Stimulated activated effector memory CD8-positive, alpha-beta T cell treated with anti-CD3 and anti-CD28 coated beads, Interleukin-12 subunit alpha, Interleukin-12 subunit beta, amount 100 ng/mL, for 72 hours (primary cell): ENCODE data around the gene KCNA2.

Source experiments
- ATAC-seq: fragments of 150-1000 bp; cut with Tn5 transposase; 2 replicates; pipeline ENCODE4 v1.10.0; 2021
- DNase-seq, 2 donors: peaks; one replicate each; pipeline ENCODE4 v3.0.0; 2021 to 2022; ENCODE audit warnings: low spot score in 2 of 2
- H3K27ac Mint-ChIP-seq: one replicate; pipeline ENCODE4 v1.8.0; 2022; ENCODE audit warnings: mild to moderate bottlenecking, mixed read lengths
- H3K36me3 Mint-ChIP-seq: one replicate; pipeline ENCODE4 v1.8.0; 2022; ENCODE audit warnings: mild to moderate bottlenecking, mixed read lengths
- H3K4me1 Mint-ChIP-seq: one replicate; pipeline ENCODE4 v1.8.0; 2022; ENCODE audit warnings: mixed read lengths
- H3K4me3 Mint-ChIP-seq: one replicate; pipeline ENCODE4 v1.8.0; 2022; ENCODE audit warnings: mild to moderate bottlenecking, mixed read lengths
- H3K9me3 Mint-ChIP-seq: one replicate; pipeline ENCODE4 v1.8.0; 2022; ENCODE audit warnings: mixed read lengths

Gene KCNA2

DNA sequence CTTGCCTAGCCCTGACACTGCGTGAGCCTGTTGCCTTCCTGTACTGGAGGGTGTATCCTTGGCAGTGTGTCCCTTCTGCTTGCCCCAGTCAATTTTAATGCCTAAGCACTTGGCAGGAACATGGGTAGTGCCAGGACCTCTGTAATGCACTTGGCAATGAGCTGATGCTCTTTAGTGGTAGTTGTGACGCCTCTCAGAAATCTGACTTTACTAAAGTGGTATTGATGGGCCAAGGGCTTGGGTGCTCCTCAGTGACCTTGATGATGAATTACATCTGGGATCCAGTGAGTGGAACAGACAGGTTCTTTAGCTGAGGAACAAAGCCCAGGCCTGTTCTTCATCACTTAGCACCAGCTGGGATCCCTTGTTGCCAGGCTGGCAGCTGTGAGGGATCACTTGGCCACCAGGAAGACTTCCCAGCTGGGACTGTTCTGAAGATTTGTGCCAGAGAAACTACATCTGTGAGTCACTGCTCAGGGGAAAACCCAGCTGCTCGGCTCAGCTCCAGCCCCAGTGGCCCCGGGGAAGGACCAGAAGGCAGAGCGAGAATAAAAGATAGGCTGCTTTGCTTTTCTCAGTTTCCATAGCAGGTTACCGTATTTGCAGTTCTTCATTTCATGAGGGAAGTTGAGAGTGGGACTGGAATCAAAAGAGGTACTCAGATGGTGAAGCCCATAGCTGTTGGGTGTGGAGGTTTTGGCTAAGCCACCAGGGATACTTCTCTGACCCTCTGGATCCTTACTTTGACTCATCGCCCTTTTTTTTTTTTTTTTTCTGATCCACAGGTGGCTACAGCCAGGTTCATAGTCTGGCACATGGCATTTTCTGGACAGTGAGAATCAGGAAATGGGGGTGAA is 28.5 kb upstream of the KCNA2 start:
- ATAC-seq = peak; percentile 72
- H3K4me1 Mint-ChIP-seq = peaks cover 28% of the 10 kb centered on the region
- H3K36me3 Mint-ChIP-seq = no peaks in the 10 kb centered on the region
- H3K4me3 Mint-ChIP-seq = peak overlapping the region; percentile 58
- no peaks in the 10 kb centered on the region for H3K9me3 Mint-ChIP-seq
- peak overlapping the region; percentile 85 for H3K27ac Mint-ChIP-seq
- peak; percentile 44 to 82 for DNase-seq

GRCh38 chr1:110634086-110634454 is 27.9 kb upstream of the KCNA2 start:
- no peak for DNase-seq
- Mint-ChIP-seq H3K9me3 (no peaks in the 10 kb centered on the region), H3K4me1 (peaks cover 26% of the 10 kb centered on the region), H3K36me3 (no peaks in the 10 kb centered on the region), H3K27ac (peak overlapping the region; percentile 85), H3K4me3 (peak overlapping the region; percentile 58)
- ATAC-seq = no peak

- Mint-ChIP-seq H3K4me1 (peaks cover 22% of the 10 kb centered on the region), H3K27ac (no peak overlapping the region), H3K9me3 (no peaks in the 10 kb centered on the region), H3K4me3 (peak overlapping the region; percentile 22), H3K36me3 (no peaks in the 10 kb centered on the region)
- peak in 1 of 2 donors; percentile 48 for DNase-seq
- no peak for ATAC-seq
Observed at GRCh38 chr1:110633646-110634030, 27.5 kb upstream of the KCNA2 start.

DNA sequence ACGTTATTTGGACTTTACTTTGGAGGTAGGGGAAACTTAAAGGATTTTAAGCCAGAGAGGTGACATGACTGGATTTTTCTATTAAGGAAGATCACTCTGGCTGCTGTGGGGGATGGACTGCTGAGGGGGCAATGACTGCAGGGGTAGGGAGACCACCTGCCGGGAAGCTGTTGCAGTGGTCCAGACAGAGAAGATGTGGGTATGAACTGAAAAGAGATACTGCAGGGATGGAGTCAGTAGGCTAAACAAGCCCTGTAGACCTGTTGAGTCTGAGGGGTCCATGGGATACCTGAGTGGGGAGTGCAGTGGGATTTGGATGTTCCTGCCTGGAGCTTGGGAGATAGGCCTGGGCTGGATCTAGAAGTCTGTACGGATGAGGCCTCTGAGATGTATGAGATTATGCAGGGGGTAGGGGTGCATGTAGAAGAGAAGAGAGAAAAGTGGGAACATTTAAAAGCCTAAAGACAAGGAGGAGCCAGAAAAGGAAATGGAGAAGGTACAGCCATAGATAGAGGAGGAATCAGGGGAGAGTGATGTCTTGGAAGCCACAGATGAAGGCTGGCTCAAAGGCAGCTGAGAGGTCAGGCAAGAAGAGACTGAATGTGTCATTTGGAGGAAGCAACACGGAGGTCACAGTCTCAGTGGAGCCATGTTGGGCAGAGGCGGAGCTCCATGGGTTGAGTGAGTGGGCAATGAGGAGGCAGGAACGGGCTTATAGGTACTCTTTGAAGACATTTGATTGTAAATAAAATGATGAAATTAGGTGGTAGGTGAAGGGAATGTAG is 25.9 kb upstream of the KCNA2 start:
- Mint-ChIP-seq H3K4me3 (no peak overlapping the region), H3K36me3 (no peaks in the 10 kb centered on the region), H3K9me3 (no peaks in the 10 kb centered on the region), H3K27ac (no peak overlapping the region), H3K4me1 (peaks cover 21% of the 10 kb centered on the region)
- ATAC-seq (no peak), DNase-seq (peak in 1 of 2 donors; percentile 50)

DNA sequence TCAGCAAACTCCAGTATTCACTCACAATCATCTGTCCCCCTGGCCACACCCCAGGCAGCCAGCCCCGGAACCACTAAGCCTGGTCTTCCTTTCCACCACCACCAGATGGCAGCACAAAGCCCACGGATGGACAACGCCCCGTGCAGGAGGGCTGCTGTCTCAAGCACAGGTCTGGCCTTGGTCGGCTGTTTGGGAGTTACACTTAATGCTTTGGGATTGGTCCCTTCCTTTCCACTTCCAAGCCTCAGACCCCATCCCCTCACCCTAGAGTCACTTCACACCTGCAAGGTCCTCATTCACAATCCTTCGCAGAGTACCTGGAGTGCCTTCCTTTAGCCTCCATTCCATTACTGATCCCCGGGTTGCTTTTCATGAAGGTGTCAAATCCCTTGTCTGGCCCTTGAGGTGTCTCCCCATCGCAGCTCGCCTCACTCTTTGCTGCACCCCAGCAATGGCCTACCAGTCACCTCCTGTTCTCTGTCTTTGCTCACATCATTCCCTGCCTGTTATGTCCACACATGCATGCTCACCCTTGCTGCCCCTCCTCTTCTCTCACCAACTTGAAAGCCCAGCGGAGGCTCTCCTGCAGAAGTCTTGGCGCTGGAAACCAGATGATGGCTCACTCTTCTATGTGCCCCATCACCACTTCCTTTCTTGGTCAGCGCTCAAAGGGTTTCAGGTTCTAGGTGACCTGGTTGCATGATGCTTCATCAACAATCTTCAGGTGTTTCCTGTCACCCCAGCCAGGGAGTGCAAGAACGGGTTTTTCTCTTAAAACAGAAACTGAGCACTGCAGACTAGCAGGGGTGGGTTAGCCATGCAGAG is 24.9 kb upstream of the KCNA2 start:
- Mint-ChIP-seq H3K4me1 (peaks cover 31% of the 10 kb centered on the region), H3K27ac (no peak overlapping the region)
- ATAC-seq = peak; percentile 85

GRCh38 chr1:110628323-110629105 is 22.4 kb upstream of the KCNA2 start:
- no peak overlapping the region for H3K4me3 Mint-ChIP-seq
- H3K27ac Mint-ChIP-seq = peak overlapping the region; percentile 41
- ATAC-seq (no peak), DNase-seq (peak in 1 of 2 donors; percentile 45)
- H3K9me3 Mint-ChIP-seq = no peaks in the 10 kb centered on the region
- peaks cover 5% of the 10 kb centered on the region for H3K36me3 Mint-ChIP-seq
- H3K4me1 Mint-ChIP-seq = peaks cover 33% of the 10 kb centered on the region

More for the DNA sequence above, 24.9 kb upstream of the KCNA2 start:
- peak; percentile 88 to 94 for DNase-seq
- Mint-ChIP-seq H3K36me3 (no peaks in the 10 kb centered on the region), H3K4me3 (no peak overlapping the region), H3K9me3 (no peaks in the 10 kb centered on the region)

DNA sequence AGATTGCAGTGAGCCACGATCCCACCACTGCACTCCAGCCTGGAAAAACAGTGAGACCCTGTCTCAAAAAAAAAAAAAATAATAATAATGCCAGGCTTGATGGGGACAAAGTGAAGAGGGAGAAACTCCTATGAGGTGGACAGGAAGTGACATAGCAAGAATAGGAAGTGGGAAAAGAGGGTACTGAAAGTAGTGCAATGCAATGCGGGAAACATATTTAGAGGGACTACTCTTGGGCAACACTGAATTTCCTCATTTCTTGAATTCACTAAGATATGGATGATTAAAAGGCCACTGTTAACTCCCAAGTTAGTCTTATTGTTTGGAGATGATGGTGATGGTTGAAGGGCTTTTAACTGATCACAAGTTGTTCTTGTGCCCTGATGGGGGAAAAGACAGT is 21.6 kb upstream of the KCNA2 start:
- Mint-ChIP-seq H3K9me3 (no peaks in the 10 kb centered on the region), H3K4me3 (no peak overlapping the region), H3K4me1 (peaks cover 33% of the 10 kb centered on the region), H3K27ac (peak overlapping the region; percentile 41), H3K36me3 (peaks cover 5% of the 10 kb centered on the region)
- no peak for DNase-seq
- ATAC-seq = no peak

GRCh38 chr1:110626889-110627288 is 20.7 kb upstream of the KCNA2 start:
- DNase-seq (peak in 1 of 2 donors; percentile 46), ATAC-seq (no peak)
- Mint-ChIP-seq H3K36me3 (peaks cover 5% of the 10 kb centered on the region), H3K4me1 (peaks cover 33% of the 10 kb centered on the region), H3K4me3 (no peak overlapping the region), H3K27ac (peak overlapping the region; percentile 41), H3K9me3 (no peaks in the 10 kb centered on the region)

DNA sequence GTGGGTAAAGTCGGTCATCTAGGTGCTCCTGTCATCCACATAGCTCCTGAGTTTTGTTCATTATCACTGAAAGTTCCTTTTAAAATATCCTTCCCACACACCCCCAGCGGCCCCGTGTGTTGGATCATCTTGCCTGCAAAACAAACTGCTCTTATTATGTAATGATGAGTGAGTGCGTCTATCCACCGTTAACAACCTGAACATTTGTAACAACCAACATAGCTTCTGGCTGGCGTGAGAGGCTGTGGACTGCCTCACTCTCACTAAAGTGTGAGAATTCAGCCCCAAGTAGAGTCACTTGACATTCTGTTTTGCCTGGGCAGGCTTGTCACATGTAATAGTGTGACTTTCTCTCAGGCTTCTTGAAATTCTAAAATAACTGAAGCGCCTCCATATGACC is 14.5 kb upstream of the KCNA2 start:
- Mint-ChIP-seq H3K4me1 (peaks cover 31% of the 10 kb centered on the region), H3K9me3 (no peaks in the 10 kb centered on the region), H3K36me3 (peaks cover 11% of the 10 kb centered on the region), H3K27ac (peak overlapping the region; percentile 88), H3K4me3 (peak overlapping the region; percentile 74)
- DNase-seq (no peak), ATAC-seq (no peak)

DNA sequence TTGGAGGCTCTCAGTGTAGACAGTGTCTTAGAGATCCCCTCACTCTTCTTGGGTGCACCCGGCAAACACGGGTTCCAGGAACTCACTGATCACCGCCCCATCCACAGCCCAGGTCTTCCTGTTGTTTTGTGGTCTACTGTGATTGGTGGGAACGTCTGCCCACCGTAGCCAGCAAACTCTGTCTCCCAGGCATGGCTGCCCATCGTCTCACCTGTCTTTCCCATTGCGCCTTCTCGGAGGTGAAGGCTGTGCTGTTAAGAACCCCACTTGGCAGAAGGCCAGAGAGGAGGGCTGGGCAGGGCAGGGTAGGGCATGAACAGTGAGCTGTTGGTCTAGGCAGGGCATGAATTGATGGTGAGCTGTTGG is 14.1 kb upstream of the KCNA2 start:
- Mint-ChIP-seq H3K9me3 (no peaks in the 10 kb centered on the region), H3K27ac (peak overlapping the region; percentile 88), H3K4me1 (peaks cover 35% of the 10 kb centered on the region), H3K4me3 (peak overlapping the region; percentile 74), H3K36me3 (peaks cover 11% of the 10 kb centered on the region)
- ATAC-seq = no peak
- no peak for DNase-seq

DNA sequence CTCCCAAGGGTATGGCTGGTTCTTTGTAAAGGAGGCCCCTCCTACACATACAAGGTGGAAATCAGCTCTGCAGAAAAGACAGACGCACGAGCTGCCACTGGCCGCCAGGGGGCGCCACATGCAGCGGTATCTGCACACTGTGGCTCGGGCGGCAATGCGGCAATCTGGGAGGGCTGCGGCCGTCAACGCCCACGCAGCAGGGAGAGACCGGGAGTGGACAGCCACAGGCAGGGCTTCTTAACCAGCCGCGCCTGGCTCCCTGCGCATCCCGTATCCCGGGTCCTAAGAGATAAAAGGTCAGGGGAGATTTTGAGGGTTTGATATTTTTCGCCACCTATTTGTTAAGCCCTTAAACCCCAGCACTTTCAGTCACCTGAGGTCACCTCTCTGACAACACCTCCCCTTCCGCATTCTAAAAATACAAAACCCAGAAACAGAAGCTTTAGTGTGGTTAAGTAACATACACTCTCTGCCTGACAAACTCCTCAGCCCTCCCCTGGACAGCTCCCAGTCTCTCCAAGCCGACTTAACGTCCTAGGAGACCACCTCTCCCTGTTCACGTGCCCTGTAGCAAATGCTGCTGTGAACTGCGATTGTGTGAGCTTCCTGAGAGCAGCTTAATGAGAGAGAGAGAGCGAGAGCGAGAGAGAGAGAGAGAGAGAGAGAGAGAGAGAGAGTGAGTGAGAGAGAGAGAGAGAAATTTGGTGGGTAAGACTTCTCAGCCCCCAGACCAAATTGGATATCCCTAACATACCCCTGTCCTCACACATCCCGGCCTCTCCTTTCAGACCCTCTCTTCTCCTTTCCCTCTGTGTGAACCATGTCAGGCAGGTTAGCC is 13.5 kb upstream of the KCNA2 start:
- ATAC-seq = peak; percentile 90
- no peaks in the 10 kb centered on the region for H3K9me3 Mint-ChIP-seq
- H3K4me1 Mint-ChIP-seq = peaks cover 35% of the 10 kb centered on the region
- peak; percentile 92 to 94 for DNase-seq
- H3K4me3 Mint-ChIP-seq = peak overlapping the region; percentile 74
- H3K27ac Mint-ChIP-seq = peak overlapping the region; percentile 88
- peaks cover 11% of the 10 kb centered on the region for H3K36me3 Mint-ChIP-seq

DNA sequence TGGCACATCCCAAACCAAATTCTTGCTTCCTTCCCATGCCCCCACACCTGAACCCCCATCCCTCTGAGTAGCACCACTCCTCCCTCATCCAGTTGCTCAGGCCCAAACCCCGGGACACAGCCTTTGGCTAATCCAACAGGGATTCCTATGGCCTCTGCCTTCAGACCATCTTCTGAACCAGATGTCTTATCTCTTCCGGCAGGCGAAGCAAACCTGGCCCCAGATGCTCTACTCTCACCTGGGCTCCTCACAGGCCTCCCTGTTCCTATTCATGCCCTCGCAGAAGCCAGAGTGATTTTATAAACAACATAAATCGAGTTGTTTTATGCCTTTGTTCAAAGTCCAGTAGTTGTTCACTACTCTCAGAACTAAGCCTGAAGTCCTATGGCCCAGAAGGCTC is 12.5 kb upstream of the KCNA2 start:
- no peaks in the 10 kb centered on the region for H3K9me3 Mint-ChIP-seq
- DNase-seq (no peak), ATAC-seq (no peak)
- H3K27ac Mint-ChIP-seq = peak overlapping the region; percentile 88
- H3K4me3 Mint-ChIP-seq = no peak overlapping the region
- peaks cover 35% of the 10 kb centered on the region for H3K4me1 Mint-ChIP-seq
- H3K36me3 Mint-ChIP-seq = peaks cover 6% of the 10 kb centered on the region

GRCh38 chr1:110617589-110617988 is 11.4 kb upstream of the KCNA2 start:
- DNase-seq (no peak), ATAC-seq (no peak)
- Mint-ChIP-seq H3K36me3 (peaks cover 6% of the 10 kb centered on the region), H3K27ac (no peak overlapping the region), H3K9me3 (no peaks in the 10 kb centered on the region), H3K4me3 (no peak overlapping the region), H3K4me1 (peaks cover 43% of the 10 kb centered on the region)

- Mint-ChIP-seq H3K4me3 (no peak overlapping the region), H3K4me1 (peaks cover 46% of the 10 kb centered on the region), H3K27ac (no peak overlapping the region), H3K36me3 (peaks cover 6% of the 10 kb centered on the region), H3K9me3 (no peaks in the 10 kb centered on the region)
- no peak for ATAC-seq
- DNase-seq = no peak
Observed at GRCh38 chr1:110617116-110617515, 11.0 kb upstream of the KCNA2 start.
